Trophoblast cell (in vitro differentiated cells and primary cell): ENCODE data around the gene NUMA1.
A peak's percentile ranks its signal among the peaks of the same experiment; 100 is the strongest.

Source experiments
- DNase-seq, 2 donors: peaks; one replicate each; pipeline ENCODE4 v3.0.0-alpha.2; 2016
- H2AFZ ChIP-seq: 2 replicates; pipeline ENCODE4 v1.6.1; 2013; ENCODE audit warnings: low read length, moderate library complexity, mild to moderate bottlenecking; ENCODE audit not compliant: insufficient read depth, poor library complexity
- H2AK5ac ChIP-seq: 2 replicates; pipeline ENCODE4 v1.6.1; 2013; ENCODE audit warnings: mild to moderate bottlenecking, low read length
- H2BK120ac ChIP-seq: 2 replicates; pipeline ENCODE4 v1.6.1; 2013; ENCODE audit warnings: low read length, mild to moderate bottlenecking, moderate library complexity; ENCODE audit not compliant: insufficient read depth, poor library complexity
- H2BK12ac ChIP-seq: 2 replicates; pipeline ENCODE4 v1.6.1; 2013; ENCODE audit warnings: mild to moderate bottlenecking, low read length, moderate library complexity
- H2BK5ac ChIP-seq: 2 replicates; pipeline ENCODE4 v1.6.1; 2013; ENCODE audit warnings: low read length, low read depth, moderate library complexity, mild to moderate bottlenecking; ENCODE audit not compliant: poor library complexity
- H3K14ac ChIP-seq: 2 replicates; pipeline ENCODE4 v1.6.1; 2013; ENCODE audit warnings: mild to moderate bottlenecking, low read length
- H3K18ac ChIP-seq: 2 replicates; pipeline ENCODE4 v1.6.1; 2013; ENCODE audit warnings: mild to moderate bottlenecking, low read length
- H3K23ac ChIP-seq: 2 replicates; pipeline ENCODE4 v1.6.1; 2013; ENCODE audit warnings: low read length
- H3K27ac ChIP-seq: 2 replicates; pipeline ENCODE4 v1.5.1; 2013; ENCODE audit warnings: low read depth, mild to moderate bottlenecking, inconsistent platforms, low read length, moderate library complexity
- H3K27me3 ChIP-seq: 2 replicates; pipeline ENCODE4 v1.6.1; 2013; ENCODE audit warnings: inconsistent platforms, mild to moderate bottlenecking, low read length, moderate library complexity; ENCODE audit not compliant: insufficient read depth
- H3K36me3 ChIP-seq, 2 experiments: 1 replicate in 1 of 2; 2 replicates in 1 of 2; pipeline ENCODE4 v1.6.1; 2013; ENCODE audit warnings: low read length in 2 of 2, mild to moderate bottlenecking in 2 of 2, moderate library complexity in 1 of 2; ENCODE audit not compliant: insufficient read depth in 2 of 2, control insufficient read depth in 1 of 2
- H3K4ac ChIP-seq: 2 replicates; pipeline ENCODE4 v1.6.1; 2013; ENCODE audit warnings: low read depth, mild to moderate bottlenecking, low read length, moderate library complexity
- H3K4me1 ChIP-seq, 2 experiments: 1 replicate in 1 of 2; 2 replicates in 1 of 2; pipeline ENCODE4 v1.6.1; 2013; ENCODE audit warnings: low read length in 2 of 2, mild to moderate bottlenecking in 2 of 2, moderate library complexity in 1 of 2; ENCODE audit not compliant: insufficient read depth in 2 of 2, control insufficient read depth in 1 of 2
- H3K4me2 ChIP-seq: 2 replicates; pipeline ENCODE4 v1.6.1; 2013; ENCODE audit warnings: inconsistent platforms, mild to moderate bottlenecking, low read length, moderate library complexity
- H3K4me3 ChIP-seq: 2 replicates; pipeline ENCODE4 v1.5.1; 2013; ENCODE audit warnings: mild to moderate bottlenecking, low read depth, low read length, inconsistent platforms
- H3K79me1 ChIP-seq: one replicate; pipeline ENCODE4 v1.6.1; 2013; ENCODE audit warnings: low read length
- H3K79me2 ChIP-seq: 2 replicates; pipeline ENCODE4 v1.6.1; 2013; ENCODE audit warnings: low read length, mild to moderate bottlenecking; ENCODE audit not compliant: control insufficient read depth, insufficient read depth, poor library complexity
- H3K9ac ChIP-seq: 2 replicates; pipeline ENCODE4 v1.6.1; 2013; ENCODE audit warnings: mild to moderate bottlenecking, low read length
- H3K9me3 ChIP-seq: 2 replicates; pipeline ENCODE4 v1.6.1; 2013; ENCODE audit warnings: low read depth, mild to moderate bottlenecking, control low read depth, inconsistent platforms, low read length; ENCODE audit not compliant: insufficient read depth
- H4K12ac ChIP-seq: 2 replicates; pipeline ENCODE4 v1.6.1; 2013; ENCODE audit warnings: low read depth, mild to moderate bottlenecking, low read length, moderate library complexity
- H4K8ac ChIP-seq: 2 replicates; pipeline ENCODE4 v1.6.1; 2013; ENCODE audit warnings: low read depth, mild to moderate bottlenecking, low read length, moderate library complexity
- H4K91ac ChIP-seq: one replicate; pipeline ENCODE4 v1.6.1; 2013; ENCODE audit warnings: low read depth, mild to moderate bottlenecking, low read length, moderate library complexity
- WGBS: extraction: QIAGEN DNeasy Blood & Tissue Kit; methylation state at CpG from one replicate; pipeline ENCODE4 v1.1.7; 2013; ENCODE audit warnings: missing lambda C conversion rate; ENCODE audit not compliant: insufficient read length, insufficient coverage; ENCODE audit errors: extremely low coverage; 5-methylcytosine and 5-hydroxymethylcytosine counted together

NUMA1 gene

DNA sequence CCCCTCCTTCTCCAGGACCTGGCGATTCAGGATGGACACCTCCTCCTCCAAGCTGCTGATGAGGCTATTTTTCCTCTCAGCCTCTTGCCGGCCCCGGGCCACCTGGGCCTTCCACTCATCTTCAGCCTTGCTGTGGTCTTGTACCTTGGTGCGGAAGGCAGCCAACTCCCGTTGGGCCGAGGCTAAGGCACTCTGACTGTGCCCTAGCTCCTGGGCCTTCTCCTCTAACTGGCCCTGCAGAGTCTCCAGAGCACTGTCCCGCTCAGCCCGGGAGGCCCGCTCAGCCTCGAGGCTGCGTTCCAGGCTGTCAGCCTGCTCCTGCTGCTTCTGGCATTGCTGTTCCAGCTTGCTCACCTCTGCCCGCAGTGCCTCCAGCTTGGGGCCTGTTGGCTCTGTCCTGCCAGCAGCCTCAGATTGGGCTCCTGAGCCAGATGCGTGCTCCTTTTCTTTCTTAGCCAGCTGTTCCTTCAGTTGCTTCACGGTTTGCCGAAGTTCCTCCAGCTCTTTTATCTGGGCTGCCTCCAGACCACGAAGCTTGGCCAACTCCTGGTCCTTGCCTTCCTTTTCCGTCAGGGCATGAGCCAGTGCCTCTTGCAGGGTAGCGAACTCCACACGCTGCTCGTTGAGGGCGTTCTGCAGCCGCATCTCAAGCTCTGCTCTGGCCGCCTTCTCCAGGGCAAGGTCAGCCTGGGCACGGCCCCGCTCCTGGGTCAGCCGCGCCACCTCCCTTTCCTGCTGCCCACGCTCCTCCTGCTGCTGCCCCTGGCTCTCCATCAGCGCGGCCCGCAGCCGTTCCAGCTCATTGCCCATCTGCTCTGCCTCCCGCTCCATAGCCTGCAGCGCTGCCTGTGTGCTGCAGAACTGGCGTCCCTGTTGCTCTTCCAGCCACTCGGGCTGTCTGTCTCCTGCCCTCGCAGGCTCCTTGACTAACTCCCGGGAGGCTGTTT, 66.3 kb downstream of the NUMA1 start:
- Histone ChIP-seq H3K4me2 (no peak overlapping the region), H3K79me1 (no peaks in the 10 kb centered on the region), H3K4ac (no peak overlapping the region), H3K9ac (no peak overlapping the region), H3K23ac (no peak overlapping the region), H3K79me2 (no peaks in the 10 kb centered on the region), H3K27ac (no peak overlapping the region), H2AK5ac (no peak overlapping the region), H2AFZ (no peak overlapping the region), H3K18ac (no peak overlapping the region), H3K36me3 (peaks cover 88 to 97% of the 10 kb centered on the region in 2 experiments), H4K91ac (no peak overlapping the region), H3K27me3 (no peaks in the 10 kb centered on the region), H4K8ac (no peak overlapping the region), H3K14ac (no peak overlapping the region), H2BK120ac (no peak overlapping the region), H2BK5ac (no peak overlapping the region), H3K4me3 (no peak overlapping the region), H2BK12ac (no peak overlapping the region), H4K12ac (no peak overlapping the region), H3K4me1 (no peaks in the 10 kb centered on the region), H3K9me3 (peaks cover 2% of the 10 kb centered on the region)
- DNase-seq, result peak in 1 of 2 donors; percentile 51
- WGBS, result no CpG with 5 or more reads among the region's 38 CpGs

DNA sequence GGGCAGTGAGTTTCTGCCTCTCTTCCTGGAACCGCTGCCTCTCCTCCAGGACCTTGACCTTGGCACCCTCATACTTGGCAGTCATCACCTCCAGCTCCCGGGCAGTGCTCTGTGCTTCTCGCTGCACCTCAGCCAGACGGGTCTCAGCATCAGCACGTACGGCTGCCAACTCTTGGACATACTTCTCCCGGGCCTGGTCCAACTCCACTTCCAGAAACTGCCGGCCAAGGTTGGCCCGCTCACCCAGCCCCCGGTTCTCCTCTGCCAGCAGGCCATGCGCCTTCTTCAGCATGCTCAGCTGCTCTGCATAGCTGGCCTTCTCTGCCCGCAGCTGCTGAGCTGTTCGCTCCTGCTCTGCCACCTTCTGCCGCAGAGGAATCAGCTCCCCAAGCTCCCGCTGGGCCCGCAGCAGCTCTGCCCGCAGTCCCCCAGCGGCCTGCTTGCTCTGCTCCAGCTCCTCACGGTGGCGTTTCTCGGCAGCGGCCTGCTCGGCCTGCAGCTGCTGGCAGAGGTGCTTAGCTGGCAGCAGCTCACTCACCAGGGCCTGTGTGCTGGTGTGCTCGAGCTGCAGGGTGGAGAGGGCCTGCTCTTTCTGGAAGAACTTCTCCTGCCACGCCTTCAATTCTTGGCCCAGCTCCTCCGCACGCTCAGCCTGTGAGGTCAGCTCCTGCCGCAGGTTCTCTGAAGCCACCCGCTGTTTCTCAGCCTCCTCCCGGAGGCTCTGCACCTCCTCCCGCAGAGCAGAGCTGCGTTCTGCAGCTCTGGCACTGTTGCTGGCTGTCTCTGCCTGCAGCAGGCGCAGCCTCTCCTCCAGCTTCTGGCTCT, 67.2 kb downstream of the NUMA1 start:
- Histone ChIP-seq H3K9ac (no peak overlapping the region), H3K9me3 (peaks cover 2% of the 10 kb centered on the region), H3K4ac (no peak overlapping the region), H2BK5ac (no peak overlapping the region), H3K27ac (no peak overlapping the region), H3K36me3 (peaks cover 87 to 96% of the 10 kb centered on the region in 2 experiments), H2AFZ (no peak overlapping the region), H3K4me1 (no peaks in the 10 kb centered on the region), H3K4me3 (no peak overlapping the region), H2AK5ac (no peak overlapping the region), H3K27me3 (no peaks in the 10 kb centered on the region), H3K18ac (no peak overlapping the region), H2BK120ac (no peak overlapping the region), H4K91ac (no peak overlapping the region), H3K23ac (no peak overlapping the region), H3K4me2 (no peak overlapping the region), H4K12ac (no peak overlapping the region), H3K79me1 (no peaks in the 10 kb centered on the region), H2BK12ac (no peak overlapping the region), H3K79me2 (no peaks in the 10 kb centered on the region), H3K14ac (no peak overlapping the region), H4K8ac (no peak overlapping the region)
- WGBS, result no CpG with 5 or more reads among the region's 33 CpGs
- DNase-seq, result peak; percentile 70 to 79

DNA sequence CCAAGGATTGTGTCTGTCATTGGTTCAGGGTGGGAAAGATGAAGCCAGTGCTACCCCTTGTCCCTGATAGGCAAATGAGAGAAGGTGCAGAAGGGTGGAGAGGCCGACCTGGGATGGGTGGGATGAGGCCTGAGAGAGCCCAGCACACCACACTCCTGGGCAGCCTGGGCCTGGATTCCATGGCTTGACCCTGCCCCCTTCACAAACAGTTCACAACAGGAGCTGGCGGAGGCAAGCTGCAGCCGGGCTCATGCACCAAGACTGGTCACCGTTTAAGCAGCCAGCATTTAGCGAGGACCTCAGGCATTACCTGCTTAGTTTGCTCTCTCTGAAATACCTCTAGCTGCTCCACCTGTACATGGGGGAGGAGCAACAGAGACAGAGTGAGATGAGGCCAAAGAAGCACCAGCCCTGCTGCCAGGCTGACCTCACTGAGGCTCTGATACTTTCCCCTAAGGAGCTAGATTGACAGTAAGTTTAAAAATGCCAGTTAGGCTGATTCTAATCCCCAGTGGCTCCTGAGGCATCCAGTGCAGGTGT, 68.2 kb downstream of the NUMA1 start:
- Histone ChIP-seq H2BK5ac (no peak overlapping the region), H3K4ac (no peak overlapping the region), H2AFZ (no peak overlapping the region), H4K91ac (no peak overlapping the region), H4K12ac (no peak overlapping the region), H2BK12ac (no peak overlapping the region), H2AK5ac (no peak overlapping the region), H3K18ac (no peak overlapping the region), H2BK120ac (no peak overlapping the region), H3K4me1 (no peaks in the 10 kb centered on the region), H3K14ac (no peak overlapping the region), H3K79me1 (no peaks in the 10 kb centered on the region), H3K79me2 (no peaks in the 10 kb centered on the region), H4K8ac (no peak overlapping the region), H3K4me2 (no peak overlapping the region), H3K36me3 (peaks cover 86 to 96% of the 10 kb centered on the region in 2 experiments), H3K27me3 (no peaks in the 10 kb centered on the region), H3K4me3 (no peak overlapping the region), H3K9ac (no peak overlapping the region), H3K9me3 (peaks cover 2% of the 10 kb centered on the region), H3K23ac (no peak overlapping the region), H3K27ac (no peak overlapping the region)
- DNase-seq, result peak; percentile 70
- WGBS, result no CpG with 5 or more reads among the region's 5 CpGs

DNA sequence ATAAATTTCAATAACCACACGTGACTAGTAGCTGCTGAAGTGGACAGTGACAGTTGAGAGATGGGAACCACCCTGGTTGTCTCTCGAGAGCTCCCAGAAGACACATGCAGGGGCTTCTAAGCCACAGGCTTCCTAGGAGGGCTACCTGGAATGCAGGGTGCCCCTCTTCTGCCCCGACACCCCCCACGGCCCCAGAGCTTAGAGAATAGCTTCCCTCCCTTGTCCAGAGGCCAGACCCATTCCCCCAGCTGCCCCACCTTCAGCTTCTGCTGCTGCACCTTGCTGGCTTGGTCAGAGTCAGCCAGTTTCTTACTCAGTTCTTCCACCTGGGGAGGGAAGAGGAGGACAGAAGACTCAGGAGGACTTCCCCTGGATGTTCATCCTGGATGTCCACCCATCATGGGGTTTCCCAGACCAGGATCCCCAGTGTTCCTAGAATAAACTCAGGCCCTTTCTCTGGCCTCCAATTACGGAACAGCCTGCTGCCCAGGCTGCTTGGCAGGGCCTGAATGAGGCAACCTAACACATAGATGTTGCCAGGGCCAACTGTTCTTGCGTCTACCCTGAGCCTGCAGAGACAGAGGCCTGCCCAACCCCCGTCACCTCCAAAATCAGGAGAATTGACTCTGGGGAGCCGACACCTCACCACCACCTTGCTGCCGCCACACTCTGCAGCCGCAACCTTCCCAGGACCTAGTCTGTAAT, 69.7 kb downstream of the NUMA1 start:
- Histone ChIP-seq H3K79me1 (no peaks in the 10 kb centered on the region), H3K18ac (no peak overlapping the region), H3K4me3 (no peak overlapping the region), H3K4me1 (no peaks in the 10 kb centered on the region), H3K9ac (no peak overlapping the region), H4K91ac (no peak overlapping the region), H3K9me3 (peaks cover 2% of the 10 kb centered on the region), H3K4ac (no peak overlapping the region), H3K14ac (no peak overlapping the region), H2BK5ac (no peak overlapping the region), H3K23ac (no peak overlapping the region), H3K4me2 (no peak overlapping the region), H2AK5ac (no peak overlapping the region), H2AFZ (no peak overlapping the region), H2BK120ac (no peak overlapping the region), H3K27ac (no peak overlapping the region), H2BK12ac (no peak overlapping the region), H3K36me3 (peaks cover 90 to 96% of the 10 kb centered on the region in 2 experiments), H4K12ac (no peak overlapping the region), H3K79me2 (no peaks in the 10 kb centered on the region), H3K27me3 (no peaks in the 10 kb centered on the region), H4K8ac (no peak overlapping the region)
- no peak for DNase-seq
- no CpG with 5 or more reads among the region's 10 CpGs for WGBS
